Activated T-helper 9 cell treated with anti-CD3 and anti-CD28 coated beads, Interleukin-2, amount 50 U/mL, for 16 hours (primary cell): ENCODE results near the gene THOC1.

ENCODE experiments used
- DNase-seq: peaks from one replicate; pipeline ENCODE4 v3.0.0-alpha.2; 2020; ENCODE audit warnings: low read depth

THOC1 gene

DNA sequence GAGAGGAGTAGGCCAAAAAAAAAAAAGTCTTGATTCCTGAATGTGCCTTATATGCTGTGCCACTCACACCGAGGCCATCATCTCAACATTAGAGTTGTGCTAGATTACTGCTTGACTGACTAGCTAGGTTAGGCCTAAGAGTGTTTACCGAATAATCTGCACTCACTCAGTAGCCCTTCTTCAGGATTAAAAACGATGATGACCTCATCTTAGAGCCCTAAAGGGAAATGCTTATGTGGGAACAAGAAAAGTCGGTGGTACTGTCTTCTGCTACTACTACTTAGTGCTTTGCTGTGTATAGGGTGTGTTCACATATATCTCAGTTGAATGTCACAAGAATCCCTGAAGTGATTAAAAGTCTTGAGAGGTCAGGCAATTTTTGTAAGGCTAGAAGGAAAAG, 54.3 kb downstream of the THOC1 start:
- DNase-seq, result no peak

DNA sequence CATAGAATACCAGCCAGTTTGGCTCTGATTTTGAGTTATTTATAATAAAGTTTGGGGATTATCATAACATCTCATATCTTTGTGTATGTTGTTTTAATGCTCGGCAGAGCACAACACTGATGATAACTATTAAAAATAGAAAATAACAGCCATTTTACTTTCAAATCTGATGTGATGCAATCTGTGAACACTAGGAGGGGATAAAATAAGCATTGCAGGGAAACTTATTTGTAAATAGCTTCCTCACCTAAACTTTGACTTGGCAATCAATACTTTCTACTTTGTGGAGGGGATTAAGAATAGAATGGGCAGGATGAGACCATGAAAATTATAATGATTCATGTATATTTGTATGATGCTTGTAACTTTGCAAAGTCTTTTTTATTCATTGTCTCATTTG, 55.1 kb downstream of the THOC1 start:
- DNase-seq, result no peak

DNA sequence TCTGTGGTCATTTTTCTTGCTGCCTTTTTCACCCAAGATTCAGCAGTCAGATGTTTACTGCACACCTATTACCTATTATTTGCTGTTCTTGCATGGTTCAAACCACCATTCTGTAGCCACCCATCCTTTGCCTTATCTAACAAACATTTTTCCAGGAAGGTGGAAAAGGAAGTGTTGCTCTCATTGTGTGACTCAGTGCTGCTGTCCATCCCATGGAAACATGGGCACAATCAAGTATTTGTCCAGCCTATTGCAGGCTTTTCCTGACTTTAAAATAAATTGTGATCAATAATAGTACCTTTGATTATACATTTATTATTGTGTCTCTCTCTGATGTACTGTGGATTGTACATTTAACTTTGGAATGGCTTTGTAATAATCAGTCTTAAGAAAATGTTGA, 56.3 kb downstream of the THOC1 start:
- DNase-seq, result no peak

DNA sequence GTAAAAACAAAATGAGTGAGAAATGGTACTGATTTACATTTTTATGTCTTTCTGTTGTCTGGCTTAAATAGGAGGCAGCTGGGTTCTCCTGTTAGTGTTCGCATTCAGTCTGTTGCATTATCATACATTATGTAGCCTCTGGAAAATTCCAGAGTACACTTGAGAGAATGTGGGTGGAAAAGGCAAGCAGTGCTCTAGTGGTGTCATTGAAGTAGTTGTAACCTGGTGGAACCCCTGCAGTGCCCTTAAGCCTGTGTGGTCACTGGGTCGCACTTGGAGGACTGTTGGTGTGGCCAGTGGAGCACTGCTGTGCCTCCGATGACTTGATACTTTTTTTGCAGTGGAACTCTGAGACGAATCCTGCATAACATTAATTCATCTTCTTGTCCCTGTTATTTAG, 57.1 kb downstream of the THOC1 start:
- DNase-seq, result no peak

DNA sequence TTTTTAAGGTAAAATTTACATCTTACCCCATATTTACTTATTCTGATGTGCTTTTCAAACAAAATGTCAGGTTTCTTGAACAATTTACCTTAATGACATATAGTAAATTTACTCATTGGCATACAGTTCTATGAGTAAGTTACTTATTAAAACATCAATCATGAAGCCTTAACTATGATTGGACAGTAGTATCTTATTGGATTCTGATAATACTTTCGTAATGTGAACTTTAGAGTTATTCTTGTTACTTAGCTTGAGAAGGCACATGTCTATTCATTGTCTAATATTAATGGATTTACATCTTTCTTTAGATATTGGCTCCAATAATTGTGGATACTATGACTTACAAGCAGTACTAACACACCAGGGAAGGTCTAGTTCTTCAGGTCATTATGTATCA, 57.8 kb downstream of the THOC1 start:
- DNase-seq, result no peak

DNA sequence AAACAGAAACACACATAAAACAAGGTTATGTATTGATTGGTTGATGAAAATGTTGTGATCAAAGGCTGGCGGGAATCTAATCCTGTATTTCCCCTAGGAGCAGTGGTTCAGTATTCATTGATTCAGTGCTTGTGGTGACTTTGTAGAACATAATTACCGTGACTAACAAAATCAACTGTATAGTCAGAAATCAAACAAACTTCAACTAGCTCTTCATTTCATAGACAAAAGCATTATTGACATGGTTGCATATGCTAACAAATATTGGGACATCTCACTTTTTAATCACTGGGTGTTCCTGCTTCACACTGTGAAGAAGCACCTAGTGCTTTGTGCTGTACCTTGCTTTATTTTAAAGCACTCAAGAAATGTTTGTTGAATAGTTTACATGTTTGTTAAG, 68.1 kb downstream of the THOC1 start:
- no peak for DNase-seq

DNA sequence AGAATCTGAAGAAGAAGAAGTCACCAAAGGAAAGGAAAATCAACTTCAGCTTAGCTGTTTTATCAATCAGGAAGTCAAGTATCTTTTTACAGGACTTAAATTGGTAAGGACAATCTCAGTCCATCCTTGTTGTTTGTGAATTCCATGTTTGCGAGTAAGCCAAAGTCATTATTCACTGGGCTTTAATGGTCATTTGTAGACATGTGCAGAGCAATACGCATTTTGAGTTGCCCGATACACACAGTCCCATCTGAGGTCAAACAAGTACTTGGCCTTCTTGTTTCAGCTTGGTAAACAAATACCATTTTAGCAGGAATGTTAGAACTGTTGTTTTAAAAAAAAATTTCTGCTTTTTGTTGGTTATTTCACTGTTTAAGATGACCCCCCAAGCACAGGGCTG, 68.6 kb downstream of the THOC1 start:
- no peak for DNase-seq

DNA sequence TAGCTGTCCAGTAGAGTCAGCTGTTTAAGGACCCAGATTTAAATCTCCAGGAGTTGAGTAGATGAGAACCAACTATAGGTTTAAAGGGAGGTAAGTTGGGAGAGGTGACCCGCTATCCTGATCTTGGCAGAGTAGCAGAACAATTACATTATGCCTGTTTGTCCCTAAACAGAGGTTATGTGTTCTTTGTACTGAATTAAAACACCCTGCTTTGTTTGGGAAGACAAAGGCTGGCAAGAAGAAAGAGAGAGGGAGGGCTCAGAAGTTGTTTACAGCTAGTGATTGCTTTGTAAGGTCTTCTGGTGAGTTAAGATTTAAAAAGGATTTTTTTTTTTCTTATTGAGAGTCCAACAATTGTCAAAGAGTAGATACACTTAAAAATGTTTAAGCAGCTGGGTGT, 72.2 kb downstream of the THOC1 start:
- DNase-seq, result no peak

DNA sequence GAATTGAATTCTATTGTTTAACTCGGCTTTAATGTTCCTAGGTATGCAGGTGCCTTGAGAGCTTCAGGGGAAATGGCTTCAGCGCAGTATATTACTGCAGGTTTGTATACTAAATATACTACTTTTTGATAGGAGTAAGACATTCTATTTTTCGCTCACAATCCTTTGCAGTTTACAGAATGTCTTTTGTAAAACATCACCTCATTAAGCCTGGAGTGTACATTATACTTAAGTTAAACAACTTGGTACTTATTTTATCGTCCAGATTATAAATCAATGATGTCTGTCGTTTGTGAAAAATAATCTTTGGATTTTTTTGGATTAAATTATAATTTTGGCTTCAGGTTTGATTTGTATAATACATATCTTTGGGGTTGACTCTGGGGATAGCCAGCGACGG, 75.0 kb downstream of the THOC1 start:
- no peak for DNase-seq

DNA sequence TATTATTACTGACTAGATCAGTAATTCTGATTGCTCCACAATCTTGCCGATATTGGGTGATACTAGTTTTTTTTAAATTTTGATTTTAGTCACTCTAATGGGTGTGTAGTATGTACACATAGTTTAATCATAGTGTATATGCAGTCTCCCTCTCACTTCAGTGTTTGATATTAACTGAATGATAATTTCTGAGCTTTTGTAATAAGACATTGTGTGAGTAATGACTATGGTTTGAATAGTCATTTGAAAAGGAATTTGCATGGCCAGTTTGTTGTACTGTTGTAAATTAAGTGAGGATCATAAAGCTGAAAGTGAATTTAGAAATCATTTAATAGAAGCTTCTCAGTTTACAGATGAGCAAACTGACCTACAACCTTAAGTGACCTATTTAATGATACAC, 76.1 kb downstream of the THOC1 start:
- DNase-seq, result no peak

DNA sequence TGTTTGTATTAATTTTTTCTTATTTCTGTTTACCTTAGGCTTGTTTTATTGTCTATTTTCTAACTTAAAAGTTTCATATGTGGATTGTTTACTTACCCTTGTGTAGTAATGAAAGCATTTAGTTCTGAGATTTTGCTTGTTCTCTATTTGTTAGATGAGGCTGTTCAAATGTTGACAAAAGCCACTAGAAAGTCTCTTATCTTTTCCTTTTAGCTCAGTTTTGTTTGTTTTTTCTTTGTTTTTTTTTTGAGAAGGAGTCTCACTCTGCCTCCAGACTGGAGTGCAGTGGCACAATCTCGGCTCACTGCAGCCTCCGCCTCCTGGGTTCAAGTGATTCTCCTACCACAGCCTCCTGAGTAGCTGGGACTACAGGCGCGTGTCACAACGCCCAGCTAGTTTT, 78.6 kb downstream of the THOC1 start:
- no peak for DNase-seq

DNA sequence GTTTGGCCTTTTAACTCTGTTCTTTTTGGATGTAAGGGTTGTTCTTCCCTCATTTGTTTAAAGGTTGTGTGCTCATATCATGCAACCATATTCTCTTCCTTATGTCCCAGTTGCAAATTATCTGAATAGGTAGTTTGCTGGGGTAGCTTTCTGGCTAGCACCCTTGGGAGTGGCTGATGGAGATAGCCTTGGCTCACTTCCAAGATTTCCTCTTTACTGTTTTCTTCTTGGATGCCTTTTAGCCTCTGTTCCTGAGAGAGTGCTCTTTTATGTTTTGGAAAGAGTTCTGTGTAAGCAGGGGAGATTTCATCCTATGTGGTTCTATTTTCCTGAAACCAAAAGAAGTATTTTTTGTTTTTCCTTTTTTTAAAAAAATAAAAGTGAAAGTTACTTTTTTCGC, 84.1 kb downstream of the THOC1 start:
- no peak for DNase-seq

DNA sequence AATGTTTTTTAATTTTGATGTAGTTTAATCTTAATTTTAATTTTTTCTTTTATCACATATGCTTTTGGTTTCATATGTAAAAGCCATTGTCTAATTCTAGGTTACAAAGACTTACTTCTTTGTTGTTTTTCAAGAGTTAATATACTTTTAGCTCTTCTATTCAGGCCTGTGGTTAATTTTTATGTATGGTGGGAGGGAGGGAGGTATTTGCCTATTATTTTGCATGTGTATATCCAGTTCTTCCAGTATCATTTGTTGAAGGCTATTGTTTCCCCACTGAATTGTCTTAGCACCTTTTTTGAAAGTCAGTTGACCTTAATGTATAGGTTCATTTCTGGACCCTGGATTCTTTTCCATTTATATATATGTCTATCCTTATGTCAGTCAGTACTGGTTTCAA, 86.1 kb downstream of the THOC1 start:
- DNase-seq, result no peak

DNA sequence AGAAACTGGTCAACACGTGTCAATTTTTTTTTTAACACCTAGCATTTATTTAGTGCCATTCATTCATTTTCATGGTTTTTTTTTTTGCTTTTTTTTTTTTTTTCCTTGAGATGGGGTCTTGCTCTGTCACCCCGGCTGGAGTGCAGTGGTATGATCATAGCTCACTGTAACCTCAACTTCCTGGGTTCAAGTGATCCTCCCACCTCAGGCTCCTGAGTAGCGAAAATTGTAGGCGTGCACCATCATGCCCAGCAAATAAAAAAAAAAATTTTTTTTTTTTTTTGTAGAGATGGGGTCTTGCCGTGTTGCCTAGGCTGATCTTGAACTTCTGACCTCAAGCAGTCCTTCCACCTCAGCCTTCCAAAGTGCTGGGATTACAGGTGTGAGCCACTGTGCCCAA, 88.3 kb downstream of the THOC1 start:
- no peak for DNase-seq

DNA sequence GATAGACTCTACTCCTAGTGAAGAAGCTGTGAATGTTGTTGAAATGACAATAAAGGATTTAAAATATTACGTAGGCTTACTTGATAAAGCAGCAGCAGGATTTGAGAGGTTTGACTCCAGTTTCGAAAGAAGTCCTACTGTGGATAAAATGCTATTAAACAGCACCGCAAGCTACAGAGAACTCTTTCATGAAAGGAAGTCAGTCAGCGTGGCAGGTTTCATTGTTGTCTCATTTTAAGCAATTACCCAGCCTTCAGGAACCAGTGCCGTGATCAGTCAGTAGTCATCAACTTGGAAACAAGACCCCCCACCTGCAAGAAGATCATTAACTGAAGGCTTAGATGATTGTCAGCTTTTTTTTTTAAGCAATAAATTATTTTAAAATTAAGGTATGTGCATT, 95.5 kb downstream of the THOC1 start:
- no peak for DNase-seq
